HG03095 (cell line): ENCODE measurements around the gene CADPS2.
"Not testable (repeated sequence)": the region's sequence is repeated elsewhere in the genome, so short reads cannot be mapped to it uniquely, and the experiment has no call there.

Source experiments
- ATAC-seq: cut with Tn5 transposase; IDR thresholded peaks from one replicate; pipeline ENCODE4 v1.9.1; 2021; ENCODE audit warnings: moderate library complexity; ENCODE audit not compliant: unreplicated experiment

The CADPS2 gene

DNA sequence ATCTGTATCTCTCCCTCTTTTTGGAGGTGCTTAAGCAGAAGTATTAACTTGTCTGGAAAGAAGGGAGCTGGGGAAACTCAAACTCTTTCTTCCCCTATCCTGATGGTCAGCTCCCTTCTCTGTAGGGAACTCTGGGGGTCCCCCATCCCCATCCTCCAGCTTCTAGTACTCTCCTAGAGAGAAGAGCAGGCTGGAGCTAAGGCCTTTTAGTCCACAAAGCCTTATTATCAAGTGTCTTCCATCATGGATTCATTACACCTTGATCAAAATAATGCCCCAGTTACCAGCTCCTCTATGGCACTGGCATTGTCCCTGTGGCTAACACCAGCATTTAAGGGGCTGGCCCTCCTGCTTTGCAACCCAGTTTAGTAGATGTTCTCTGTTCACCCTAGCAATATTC, 35.7 kb downstream of the CADPS2 start:
- no peak for ATAC-seq

DNA sequence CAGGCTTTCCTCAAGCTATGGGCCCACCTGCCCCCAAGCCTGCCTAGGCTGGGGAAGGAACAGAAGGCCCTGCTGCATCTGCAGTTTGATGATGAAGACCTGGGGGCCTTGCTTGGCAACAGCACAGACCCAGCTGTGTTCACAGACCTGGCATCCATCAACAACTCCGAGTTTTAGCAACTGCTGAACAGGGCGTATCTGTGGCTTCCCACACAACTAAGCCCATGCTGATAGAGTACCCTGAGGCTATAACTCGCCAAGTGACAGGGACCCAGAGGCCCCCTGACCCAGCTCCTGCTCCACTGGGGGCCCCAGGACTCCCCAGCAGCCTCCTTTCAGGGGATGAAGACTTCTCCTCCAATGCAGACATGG, 36.3 kb downstream of the CADPS2 start:
- no peak for ATAC-seq

DNA sequence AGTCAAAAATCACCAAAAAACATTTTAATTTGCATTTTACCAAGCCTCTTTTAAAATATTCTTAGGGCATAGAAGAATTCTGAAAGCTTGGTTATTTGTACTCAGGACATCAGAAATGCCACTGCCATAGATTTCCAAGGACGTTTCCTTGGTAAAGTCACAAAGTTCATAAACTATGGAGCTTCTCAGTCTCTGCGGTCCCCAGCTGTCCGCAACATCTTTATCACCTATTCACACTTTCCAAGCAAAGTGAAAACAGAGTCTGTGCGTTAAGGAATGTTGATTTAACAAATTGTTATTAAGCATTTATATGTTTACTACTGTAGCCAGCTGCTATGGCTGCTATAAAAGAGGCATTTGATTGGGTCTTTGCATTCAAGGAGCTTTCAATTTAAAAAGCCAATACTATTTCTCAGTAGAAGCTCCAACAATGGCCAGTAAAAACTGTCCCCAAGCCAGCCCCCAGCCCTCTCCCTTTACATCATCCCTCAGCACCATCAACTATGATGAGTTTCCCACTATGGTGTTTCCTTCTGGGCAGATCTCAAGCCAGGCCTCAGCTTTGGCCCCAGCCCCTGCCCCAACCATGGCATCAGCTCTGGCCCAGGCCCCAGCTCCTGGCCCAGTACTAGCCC, 36.8 kb downstream of the CADPS2 start:
- ATAC-seq, result no peak

DNA sequence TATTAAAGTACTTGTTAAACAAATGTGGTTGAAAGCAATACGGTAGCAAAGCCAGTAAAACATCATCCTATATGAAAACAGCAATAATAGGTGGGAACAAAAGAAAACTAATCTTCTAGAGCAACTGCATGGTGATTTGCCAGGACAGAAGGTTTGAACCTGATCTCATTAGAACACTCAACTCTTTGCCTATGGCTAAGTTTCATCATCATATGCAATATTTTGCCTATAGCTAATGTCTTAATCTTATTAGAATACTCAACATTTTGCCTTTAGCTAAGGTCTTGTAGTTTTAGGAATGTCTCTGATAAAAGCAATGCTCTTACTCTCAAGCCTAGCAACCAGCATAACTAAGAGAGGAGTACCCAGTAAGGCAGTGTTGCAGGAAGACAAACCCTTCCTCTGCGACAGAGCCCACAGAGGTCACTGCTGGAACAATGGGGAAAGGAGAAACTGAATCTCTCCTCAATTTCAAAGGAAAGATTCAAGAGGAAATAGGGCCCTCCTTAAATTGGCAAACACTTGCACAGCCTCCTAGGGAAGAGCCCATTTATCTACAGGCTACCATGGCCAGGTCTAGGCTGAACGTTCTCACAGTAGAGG, 38.3 kb downstream of the CADPS2 start:
- no peak for ATAC-seq

DNA sequence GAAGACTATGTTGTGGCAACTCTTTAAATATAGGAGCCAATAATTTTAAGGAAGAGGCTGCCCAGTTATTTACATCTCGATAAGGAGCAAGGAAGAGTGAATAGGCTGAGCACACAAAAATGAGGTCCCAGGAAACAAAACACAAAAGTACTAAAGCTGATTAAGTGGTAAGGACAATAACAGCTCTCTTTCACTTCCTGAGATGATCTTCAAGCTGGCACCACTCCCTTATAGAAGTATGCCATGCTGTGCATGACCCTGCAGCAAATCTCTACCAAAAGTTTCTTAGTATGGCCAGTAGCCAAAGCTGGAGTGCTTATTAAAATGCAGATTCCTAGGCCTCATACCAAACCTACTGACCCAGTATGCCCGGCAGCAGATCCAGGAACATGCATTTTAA, 39.7 kb downstream of the CADPS2 start:
- ATAC-seq, result no peak

DNA sequence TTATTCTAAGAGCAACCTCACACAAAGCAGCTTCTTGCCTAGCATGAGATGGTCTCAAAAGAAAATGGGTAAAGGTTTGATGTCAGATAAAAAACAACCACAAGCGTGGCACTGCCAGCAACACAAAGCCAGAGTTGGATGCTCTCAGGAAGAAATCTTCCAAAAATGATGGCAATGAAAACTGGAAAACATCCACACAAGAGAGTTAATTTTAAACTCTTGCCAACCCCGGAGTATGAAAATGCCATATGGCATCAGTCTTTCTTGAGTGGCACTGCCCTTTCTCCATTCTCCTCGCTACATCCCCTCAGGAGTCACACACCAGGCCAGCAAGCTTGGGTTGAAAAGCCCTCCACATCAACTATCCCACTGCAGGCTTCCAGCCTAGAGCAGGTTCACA, 41.0 kb downstream of the CADPS2 start:
- ATAC-seq, result no peak

DNA sequence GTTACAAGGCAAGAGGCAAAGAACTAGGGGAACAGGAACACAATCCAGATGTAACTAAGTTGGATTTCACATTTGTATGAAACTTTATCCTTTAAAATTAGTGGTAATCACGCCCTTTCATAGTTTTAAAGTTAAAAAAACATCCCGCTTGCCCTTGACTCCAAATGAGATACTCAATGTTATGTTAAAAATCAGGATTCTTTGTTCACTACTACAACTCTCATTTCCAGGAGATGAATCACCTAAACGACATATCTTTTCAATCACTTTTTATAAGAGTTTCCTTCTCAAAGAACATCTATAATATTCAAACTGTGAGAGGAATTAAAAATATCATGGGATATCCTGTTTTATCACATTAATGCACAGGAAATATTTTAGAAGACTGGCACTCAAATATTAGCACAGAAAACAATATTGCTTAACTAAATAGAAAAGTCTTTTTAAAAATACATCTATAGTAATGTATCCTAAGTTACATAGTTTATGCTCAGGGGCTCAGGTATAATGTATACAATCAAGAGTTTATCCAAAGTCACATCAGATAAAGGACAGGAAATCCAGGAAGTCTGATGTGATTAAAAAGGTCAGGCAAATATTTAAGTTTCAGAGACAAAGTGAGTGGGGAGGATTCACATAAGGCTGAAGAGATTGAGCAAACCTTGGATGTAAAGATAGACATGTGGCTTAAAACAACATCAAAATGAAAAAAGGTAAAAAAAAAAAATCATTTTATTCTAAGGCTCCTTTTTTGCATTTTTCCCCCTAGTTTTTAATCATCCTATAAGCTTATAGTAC, 41.9 kb downstream of the CADPS2 start:
- no peak for ATAC-seq

DNA sequence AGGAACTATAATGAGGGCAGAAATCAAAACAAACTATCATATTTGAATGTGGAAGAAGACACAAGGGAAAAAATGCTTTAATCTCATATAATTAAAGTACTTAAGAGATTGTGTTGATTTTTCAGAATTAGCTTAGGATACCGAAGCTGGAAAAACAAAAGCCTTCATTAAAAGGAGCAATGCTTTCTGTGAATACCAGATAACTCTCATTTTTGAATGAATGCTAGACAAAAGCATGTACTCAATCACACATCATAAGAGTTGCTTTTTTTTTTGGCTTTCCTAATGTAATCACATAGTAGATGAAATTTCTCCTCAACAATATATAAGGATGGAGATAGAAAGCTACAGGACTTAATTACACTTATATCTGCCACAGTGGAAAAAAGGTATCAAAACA, 43.3 kb downstream of the CADPS2 start:
- ATAC-seq, result no peak

DNA sequence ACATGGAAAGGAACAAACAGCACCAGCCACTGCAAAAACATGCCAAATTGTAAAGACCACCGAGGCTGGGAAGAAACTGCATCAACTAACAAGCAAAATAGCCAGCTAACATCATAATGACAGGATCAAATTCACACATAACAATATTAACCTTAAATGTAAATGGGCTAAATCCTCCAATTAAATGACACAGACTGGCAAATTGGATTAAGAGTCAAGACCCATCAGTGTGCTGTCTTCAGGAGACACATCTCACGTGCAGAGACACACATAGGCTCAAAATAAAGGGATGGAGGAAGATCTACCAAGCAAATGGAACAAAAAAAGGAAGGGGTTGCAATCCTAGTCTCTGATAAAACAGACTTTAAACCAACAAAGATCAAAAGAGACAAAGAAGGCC, 50.0 kb downstream of the CADPS2 start:
- not testable (repeated sequence) for ATAC-seq

DNA sequence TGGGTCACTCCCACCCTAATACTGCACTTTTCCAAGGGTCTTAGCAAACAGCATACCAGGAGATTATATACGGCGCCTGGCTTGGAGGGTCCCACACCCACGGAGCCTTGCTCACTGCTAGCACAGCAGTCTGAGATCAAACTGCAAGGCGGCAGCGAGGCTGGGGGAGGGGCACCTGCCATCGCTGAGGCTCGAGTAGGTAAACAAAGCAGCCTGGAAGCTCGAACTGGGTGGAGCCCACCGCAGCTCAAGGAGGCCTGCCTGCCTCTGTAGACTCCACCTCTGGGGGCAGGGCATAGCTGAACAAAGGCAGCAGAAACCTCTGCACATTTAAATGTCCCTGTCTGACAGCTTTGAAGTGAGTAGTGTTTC, 51.7 kb downstream of the CADPS2 start:
- not testable (repeated sequence) for ATAC-seq

DNA sequence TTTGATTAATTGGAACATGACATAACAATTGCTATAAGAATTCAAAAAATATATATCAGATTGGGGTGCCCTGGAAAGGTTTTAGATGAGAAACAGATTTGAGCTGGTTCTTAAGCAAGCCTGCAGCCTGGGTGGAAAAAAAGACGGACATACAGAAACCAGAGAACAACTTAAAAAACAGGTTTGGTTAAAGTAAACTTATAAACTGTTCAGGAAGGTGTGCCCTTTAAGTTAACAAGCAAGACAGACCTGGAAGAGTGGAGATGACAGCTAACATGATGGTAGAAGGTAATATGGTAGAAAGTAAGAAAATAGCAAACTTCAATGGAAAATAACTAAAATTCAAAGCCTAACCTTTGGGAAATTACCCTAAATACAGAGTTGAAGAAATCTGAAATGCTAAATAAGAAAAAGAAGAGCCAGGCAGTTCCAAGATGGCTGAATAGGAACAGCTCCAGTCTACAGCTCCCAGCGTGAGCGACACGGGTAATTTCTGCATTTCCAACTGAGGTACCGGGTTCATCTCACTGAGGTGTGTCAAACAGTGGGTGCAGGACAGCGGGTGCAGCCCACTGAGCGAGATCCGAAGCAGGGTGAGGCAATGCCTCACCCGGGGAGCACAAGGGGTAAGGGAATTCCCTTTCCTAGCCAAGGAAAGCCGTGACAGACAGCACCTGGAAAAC, 52.2 kb downstream of the CADPS2 start:
- no peak for ATAC-seq

DNA sequence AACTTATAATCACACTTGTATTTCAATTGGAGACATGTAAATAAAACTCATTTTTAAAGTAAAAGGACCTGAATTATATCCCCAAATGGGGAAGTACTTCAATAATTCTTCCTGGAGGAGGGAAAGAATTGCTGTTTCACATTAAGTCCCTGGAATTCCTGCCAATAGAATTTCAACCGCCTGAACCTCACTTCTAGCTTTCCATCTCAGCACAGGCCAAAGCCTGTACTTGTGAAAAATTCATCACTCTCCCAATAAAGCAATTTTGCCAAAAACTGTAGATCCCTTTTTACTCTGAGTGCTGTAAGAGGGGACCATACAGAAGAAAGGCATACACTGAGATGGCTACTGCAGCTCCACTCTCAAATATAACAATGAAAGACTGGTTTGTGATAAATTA, 54.8 kb downstream of the CADPS2 start:
- no peak for ATAC-seq

DNA sequence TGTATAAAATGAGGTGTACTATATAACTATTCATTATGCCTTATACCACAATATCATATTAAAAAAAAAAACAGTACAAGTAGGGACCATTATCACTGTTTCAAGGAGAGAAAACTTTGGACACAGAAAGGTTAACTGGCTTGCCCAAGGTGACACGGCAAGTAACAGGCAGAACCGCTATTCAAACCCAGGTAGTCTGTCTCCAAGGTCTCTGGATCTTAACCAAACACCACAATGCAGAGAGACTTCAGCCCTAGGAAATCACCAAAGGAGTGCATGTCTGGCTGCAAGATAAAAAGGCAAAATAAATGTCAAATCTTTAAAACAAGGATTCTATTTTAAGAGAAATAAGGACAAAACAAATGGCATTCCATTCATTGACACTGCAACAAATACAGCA, 56.3 kb downstream of the CADPS2 start:
- no peak for ATAC-seq

DNA sequence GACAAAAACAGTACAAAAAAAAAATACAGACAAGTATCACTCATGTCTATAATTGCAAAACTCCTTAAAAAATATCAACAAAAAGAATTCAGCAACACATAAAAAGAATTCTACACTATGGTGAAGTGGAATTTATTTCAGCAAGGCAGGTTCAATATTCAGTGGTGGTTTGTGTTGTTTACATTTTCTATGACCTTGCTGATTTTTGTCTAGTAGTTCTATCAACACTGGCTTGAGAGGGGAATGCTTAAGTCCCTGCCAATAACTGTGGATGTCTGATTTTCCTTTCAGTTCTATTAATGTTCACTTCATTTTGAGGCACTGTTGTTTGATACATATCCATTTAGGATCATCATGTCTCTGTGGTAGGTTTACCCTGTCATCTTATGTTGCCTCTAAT, 58.5 kb downstream of the CADPS2 start:
- no peak for ATAC-seq

DNA sequence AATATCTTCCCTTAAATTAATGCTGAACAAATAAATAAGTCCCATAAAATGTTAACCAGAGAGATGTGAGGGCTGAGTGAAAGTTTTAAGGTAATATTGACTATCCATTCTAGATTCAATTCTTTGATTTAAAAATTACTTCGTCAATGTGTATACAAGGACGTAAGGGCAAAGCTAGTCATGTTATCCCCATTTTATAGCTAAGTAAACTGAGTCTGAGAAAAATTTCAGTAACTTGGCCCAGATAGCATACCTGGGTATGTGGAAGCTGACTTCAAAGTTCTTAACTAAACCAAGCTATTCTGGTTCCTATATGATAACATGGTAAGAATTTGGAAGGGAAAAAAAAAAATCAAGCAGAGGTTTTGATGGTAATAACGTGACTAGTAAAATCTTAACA, 72.4 kb downstream of the CADPS2 start:
- ATAC-seq, result no peak

DNA sequence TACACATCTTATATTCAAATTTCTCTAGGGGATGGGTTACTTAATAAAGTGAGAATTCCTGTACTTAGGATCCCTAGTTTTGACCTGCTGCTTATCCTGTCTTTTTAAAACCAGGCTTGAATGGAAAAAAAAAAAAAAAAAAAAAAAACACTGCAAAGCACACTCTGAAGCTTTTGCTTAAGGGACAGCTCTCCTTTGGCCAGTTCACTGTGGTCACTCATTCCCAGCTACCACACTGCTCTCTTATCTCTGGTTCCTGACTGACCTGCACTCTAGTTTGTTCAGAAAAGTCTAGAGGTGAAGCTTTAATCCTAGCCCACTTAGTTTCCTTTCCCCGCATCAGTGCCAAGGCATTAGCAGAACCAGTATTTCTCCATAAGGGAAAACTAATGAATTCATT, 82.4 kb downstream of the CADPS2 start:
- ATAC-seq, result no peak

DNA sequence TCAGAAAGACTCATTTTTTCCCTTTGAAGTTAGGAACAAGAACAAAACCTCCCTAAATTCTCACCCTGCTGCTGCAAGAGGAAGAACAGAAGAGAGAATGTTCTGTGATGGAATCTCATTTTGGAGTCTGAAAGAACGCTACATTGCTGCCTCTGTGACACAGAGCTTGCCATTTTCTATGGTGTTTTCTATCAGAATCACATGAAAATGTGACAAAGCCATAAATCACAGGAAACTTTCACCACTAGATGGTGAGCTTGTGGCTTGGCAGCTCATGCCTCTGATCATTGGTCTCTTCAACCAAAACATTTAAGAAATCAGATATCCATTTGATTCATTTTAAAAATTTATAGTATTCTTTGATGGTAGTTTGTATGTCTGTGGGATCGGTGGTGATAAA, 82.9 kb downstream of the CADPS2 start:
- ATAC-seq, result no peak

DNA sequence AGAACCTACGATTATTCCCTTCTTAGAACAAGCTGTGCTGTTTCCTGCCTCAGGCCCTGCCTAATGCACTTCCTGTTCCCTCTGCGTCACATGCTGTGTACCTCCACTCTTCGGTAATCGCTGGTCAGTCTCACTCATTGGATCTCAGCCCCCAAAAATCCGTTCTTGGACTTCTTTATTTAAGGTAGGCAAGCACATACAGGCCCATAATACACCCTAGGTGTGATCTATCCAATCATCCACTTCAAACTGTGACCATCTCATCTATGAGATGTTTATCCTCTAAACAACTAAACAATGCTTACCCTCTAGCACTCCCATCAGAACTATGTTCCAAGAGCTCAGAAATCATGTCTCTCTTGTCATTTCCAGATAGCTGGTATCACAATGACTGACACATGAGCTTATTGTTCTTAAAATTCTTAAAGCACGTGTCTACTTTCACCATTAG, 83.9 kb downstream of the CADPS2 start:
- no peak for ATAC-seq

DNA sequence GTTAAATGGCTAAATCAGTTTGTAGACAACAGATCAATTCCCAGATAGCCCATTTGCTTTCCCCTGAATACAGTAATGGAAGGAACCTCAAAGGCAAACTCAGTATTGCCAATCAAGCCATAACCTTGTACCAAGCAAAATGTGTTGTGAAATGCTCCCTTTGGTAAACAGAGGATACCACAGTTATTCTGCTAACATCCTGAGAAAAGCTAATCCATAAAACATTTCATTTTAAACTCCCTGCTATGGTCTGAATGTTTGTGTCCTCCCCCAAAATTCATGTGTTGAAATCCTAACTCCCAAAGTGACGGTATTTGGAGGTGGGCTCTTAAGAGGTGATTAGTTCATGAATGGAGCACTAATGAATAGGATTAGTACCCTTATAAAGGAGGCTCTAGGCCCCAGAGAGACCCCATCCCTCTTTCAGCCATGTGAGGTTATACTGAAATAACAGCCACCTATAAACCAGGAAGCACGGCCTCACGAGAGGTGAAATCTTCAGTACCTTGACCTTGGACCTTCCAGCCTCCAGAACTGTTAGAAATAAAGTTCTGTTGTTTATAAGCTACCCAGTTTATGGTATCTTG, 94.2 kb downstream of the CADPS2 start:
- ATAC-seq, result no peak

DNA sequence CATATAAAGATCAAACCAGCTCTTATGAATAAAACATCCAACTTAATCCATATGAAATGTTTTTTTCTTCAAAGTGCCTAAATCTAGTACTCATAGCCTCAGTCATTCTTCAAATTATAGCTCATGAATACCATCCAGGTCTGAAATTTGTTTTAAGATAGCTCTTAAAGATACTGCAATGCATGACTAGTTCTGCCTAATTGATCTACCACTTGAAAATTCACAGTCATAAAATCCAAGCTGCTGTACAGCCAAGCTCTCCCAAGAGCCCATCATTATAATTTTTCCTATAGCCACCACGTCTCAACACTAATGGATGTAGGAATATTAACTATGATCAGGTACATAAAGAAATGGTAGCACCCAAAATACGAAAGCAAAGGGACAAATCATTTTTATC, 95.7 kb downstream of the CADPS2 start:
- ATAC-seq, result no peak

DNA sequence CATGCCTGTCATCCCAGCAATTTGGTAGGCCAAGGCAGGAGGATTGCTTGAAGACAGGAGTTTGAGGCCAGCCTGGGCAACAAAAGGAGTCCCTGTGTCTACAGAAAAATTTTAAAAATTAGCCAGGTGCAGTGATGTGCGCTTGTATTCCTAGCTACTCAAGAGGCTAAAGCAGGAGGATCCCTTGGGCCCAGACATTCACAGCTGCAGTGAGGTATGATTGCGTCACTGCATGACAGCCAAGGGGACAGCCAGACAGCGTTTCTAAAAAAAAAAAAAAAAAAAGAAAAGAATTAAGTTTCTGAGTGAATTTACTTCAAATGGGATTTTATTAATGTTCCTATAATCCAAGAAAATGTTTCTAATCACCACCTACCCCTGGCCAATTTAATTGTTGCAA, 96.1 kb downstream of the CADPS2 start:
- ATAC-seq, result no peak
